T-helper 2 cell treated with Interferon-gamma antibody and Interleukin-4, amounts not matched to agents 5 μg/mL and 100 μg/mL, for 36 hours (primary cell): ENCODE data around the gene CNDP1.
"Not testable (repeated sequence)": the region's sequence is repeated elsewhere in the genome, so short reads cannot be mapped to it uniquely, and the experiment has no call there.

Experiments used
- DNase-seq: peaks from one replicate; pipeline ENCODE4 v3.0.0; 2021; ENCODE audit warnings: low spot score
- H3K27ac Mint-ChIP-seq: one replicate; pipeline ENCODE4 v1.8.0; 2021; ENCODE audit warnings: mild to moderate bottlenecking, mixed read lengths
- H3K27me3 Mint-ChIP-seq: one replicate; pipeline ENCODE4 v1.8.0; 2021; ENCODE audit warnings: low read depth, mixed read lengths
- H3K36me3 Mint-ChIP-seq: one replicate; pipeline ENCODE4 v1.8.0; 2021; ENCODE audit warnings: low read depth, mixed read lengths
- H3K4me1 Mint-ChIP-seq: one replicate; pipeline ENCODE4 v1.8.0; 2021; ENCODE audit warnings: low read depth, mixed read lengths
- H3K4me3 Mint-ChIP-seq: one replicate; pipeline ENCODE4 v1.8.0; 2022; ENCODE audit warnings: mild to moderate bottlenecking, moderate library complexity, mixed read lengths
- H3K9me3 Mint-ChIP-seq: one replicate; pipeline ENCODE4 v1.8.0; 2021; ENCODE audit warnings: mixed read lengths

The CNDP1 gene

DNA sequence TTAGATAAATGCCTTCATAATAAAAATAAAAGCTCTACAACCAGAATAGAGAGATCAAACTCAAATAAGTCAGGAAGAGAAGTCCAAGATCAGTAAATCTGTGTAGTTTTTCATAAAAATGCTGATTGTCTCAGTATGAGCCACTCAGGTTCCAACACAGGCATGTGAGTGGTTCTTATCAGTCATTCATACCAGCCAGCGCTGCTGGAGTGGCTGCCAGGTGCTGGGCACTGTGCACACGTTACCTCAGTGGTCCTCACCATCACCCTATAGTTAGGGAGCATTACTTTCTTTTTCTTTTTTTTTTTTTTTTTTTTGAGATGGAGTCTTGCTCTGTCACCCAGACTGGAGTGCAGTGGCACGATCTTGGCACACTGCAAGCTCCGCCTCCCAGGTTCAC lies 23.8 kb downstream of the CNDP1 start:
- H3K4me3 Mint-ChIP-seq = no peak overlapping the region
- H3K4me1 Mint-ChIP-seq = no peaks in the 10 kb centered on the region
- no peak overlapping the region for H3K27ac Mint-ChIP-seq
- no peak for DNase-seq
- no peaks in the 10 kb centered on the region for H3K9me3 Mint-ChIP-seq
- H3K27me3 Mint-ChIP-seq = peaks cover 2% of the 10 kb centered on the region
- H3K36me3 Mint-ChIP-seq = no peaks in the 10 kb centered on the region

DNA sequence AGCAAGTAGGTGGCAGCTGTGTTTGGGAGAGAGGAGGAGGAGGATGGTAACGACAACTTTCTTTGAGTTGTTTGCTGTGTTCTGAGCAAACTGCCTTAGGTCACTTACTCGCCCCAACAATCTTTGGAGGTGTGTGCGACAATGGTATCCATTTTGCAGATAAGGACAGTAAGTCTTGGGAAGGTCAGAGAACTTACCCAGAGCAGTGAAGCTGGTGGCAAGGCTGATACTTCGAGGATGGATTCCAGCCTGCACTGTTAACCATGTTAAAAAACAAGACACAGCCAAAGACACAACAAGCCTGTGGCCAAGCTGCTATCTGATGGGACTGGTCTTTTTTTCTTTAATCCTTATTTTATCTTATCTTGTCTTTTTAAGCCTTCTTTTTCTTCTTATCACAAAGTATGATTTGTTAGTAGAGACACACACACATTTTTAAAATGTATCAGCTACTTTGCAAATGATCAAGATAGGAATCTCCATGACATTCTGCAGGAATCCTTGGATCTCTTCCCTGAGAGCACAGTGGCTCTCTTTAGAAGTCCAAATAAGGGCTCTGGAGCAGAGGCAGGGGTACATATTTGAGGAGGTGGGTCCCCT lies 27.9 kb downstream of the CNDP1 start:
- H3K36me3 Mint-ChIP-seq = peaks cover 3% of the 10 kb centered on the region
- H3K27me3 Mint-ChIP-seq = no peaks in the 10 kb centered on the region
- H3K4me3 Mint-ChIP-seq = no peak overlapping the region
- no peaks in the 10 kb centered on the region for H3K4me1 Mint-ChIP-seq
- DNase-seq = no peak
- peaks cover 10% of the 10 kb centered on the region for H3K9me3 Mint-ChIP-seq
- no peak overlapping the region for H3K27ac Mint-ChIP-seq

DNA sequence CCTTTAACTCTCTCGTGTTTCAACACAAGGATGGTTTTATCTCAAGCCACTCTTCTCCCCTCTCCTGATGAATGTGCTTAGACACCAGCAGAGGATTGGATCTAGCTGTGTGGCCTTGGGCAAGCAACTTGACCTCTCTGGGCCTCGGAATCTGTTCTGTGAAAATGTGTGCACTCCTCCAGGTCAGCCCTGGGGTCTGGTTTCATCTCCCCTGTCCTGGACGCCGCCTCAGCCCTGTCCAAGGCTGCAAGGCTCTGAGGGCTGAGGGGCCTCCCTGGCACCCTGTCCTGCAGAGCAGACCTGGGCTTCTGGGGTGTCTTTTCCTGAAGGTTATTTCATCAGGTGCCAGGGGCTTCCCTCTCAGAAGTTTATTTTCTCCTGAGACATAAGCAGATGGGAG lies 28.5 kb downstream of the CNDP1 start:
- Mint-ChIP-seq H3K36me3 (peaks cover 4% of the 10 kb centered on the region), H3K4me1 (no peaks in the 10 kb centered on the region), H3K27ac (no peak overlapping the region), H3K27me3 (no peaks in the 10 kb centered on the region), H3K9me3 (peaks cover 14% of the 10 kb centered on the region), H3K4me3 (no peak overlapping the region)
- DNase-seq = no peak

DNA sequence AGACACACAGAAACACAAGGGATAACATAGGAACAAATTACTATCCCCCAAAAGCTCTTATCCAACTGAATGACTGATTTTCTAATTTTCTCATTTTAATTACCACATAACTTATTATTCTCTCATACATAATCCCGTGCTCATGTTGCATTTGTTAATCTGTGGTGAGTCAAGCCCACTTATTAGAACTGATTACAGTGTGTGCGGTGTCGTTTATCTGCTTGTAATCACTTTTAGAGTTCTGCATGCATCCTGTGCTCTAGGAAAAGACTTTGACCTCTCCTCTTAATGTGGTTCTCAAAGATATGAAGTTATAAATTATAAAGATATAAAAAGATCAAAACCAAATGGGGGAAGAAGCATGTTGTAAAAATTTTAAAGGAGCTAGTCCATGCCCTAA lies 29.7 kb downstream of the CNDP1 start:
- Mint-ChIP-seq H3K27ac (no peak overlapping the region), H3K4me1 (no peaks in the 10 kb centered on the region)

DNA sequence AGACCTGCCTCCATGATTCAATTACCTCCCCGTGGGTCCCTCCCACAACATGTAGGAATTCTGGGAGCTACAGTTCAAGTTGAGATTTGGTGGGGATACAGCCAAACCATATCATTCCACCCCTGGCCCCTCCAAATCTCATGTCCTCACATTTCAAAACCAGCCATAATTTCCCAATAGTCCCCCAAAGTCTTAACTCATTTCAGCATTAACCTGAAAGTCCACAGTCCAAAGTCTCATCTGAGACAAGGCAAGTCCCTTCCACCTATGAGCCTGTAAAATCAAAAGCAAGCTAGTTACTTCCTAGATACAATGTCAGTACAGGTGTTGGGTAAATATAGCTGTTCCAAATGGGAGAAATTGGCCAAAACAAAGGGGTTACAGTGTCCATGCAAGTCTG lies 30.9 kb downstream of the CNDP1 start:
- H3K36me3 Mint-ChIP-seq, H3K4me1 Mint-ChIP-seq, DNase-seq, H3K27ac Mint-ChIP-seq, H3K4me3 Mint-ChIP-seq, H3K27me3 Mint-ChIP-seq: not testable (repeated sequence)
- H3K9me3 Mint-ChIP-seq = peaks cover 14% of the 10 kb centered on the region

More for the DNA sequence above, 29.7 kb downstream of the CNDP1 start:
- Mint-ChIP-seq H3K27me3 (peaks cover 5% of the 10 kb centered on the region), H3K4me3 (no peak overlapping the region), H3K36me3 (peaks cover 4% of the 10 kb centered on the region), H3K9me3 (peaks cover 14% of the 10 kb centered on the region)
- DNase-seq = no peak

DNA sequence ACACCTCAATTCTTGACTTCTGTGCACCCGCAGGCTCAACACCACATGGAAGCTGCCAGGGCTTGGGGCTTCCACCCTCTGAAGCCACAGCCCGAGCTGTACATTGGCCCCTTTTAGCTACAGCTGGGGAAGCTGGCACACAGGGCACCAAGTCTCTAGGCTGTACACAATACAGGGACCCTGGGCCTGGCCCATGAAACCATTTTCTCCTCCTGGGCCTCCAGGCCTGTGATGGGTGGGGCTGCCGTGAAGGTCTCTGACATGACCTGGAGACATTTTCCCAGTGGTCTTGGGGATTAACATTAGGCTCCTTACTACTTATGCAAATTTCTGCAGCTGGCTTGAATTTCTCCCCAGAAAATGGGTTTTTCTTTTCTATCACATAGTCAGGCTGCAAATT lies 31.7 kb downstream of the CNDP1 start:
- H3K36me3 Mint-ChIP-seq, H3K27ac Mint-ChIP-seq, DNase-seq, H3K4me1 Mint-ChIP-seq, H3K4me3 Mint-ChIP-seq: not testable (repeated sequence)
- Mint-ChIP-seq H3K9me3 (peaks cover 14% of the 10 kb centered on the region), H3K27me3 (peaks cover 11% of the 10 kb centered on the region)

DNA sequence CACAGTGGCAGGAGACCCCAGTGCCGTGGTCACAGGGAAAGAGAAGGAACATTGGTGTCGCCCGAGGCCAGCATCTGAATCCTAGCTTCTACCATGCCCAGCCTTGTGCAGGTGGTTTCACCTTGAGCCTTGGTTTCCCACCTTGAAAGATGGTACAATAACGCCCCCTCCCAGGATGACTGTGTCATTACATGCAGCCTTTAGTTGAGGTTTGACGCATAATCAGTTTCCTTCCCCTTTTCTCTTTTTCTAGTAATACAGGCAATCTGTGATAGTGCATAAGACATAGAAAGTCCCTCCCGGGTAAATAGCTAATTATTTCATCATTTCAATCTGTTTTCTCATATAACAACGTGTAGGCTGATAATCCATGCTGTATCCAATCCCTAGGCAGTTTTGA lies 33.5 kb downstream of the CNDP1 start:
- H3K9me3 Mint-ChIP-seq = peaks cover 14% of the 10 kb centered on the region
- H3K4me1 Mint-ChIP-seq = no peaks in the 10 kb centered on the region
- H3K27ac Mint-ChIP-seq = no peak overlapping the region

DNA sequence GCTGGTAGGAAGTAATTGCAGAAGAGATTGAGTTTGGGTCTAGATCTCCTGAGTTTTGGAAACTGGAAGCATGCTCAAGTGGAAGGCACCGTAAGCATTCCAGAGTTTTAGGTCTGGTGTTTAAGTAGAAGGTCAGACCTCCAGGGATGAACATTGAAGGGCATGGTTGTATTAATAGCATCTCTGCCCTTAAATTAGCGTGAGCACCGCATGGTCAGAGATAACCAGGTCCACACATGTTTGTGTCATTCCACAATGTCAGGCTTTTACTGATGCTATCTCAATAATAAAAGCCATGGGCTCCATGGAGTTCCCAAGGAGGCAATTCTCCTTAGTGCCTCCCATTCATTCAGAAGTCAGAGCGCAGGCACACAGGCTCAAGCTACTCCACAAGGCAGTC lies 35.1 kb downstream of the CNDP1 start:
- Mint-ChIP-seq H3K4me1 (peaks cover 4% of the 10 kb centered on the region), H3K4me3 (no peak overlapping the region), H3K9me3 (peaks cover 14% of the 10 kb centered on the region), H3K27me3 (peaks cover 11% of the 10 kb centered on the region), H3K36me3 (peaks cover 4% of the 10 kb centered on the region), H3K27ac (no peak overlapping the region)
- DNase-seq = no peak

More for the DNA sequence above, 33.5 kb downstream of the CNDP1 start:
- no peak overlapping the region for H3K4me3 Mint-ChIP-seq
- no peak for DNase-seq
- H3K36me3 Mint-ChIP-seq = peaks cover 4% of the 10 kb centered on the region
- H3K27me3 Mint-ChIP-seq = peaks cover 11% of the 10 kb centered on the region

DNA sequence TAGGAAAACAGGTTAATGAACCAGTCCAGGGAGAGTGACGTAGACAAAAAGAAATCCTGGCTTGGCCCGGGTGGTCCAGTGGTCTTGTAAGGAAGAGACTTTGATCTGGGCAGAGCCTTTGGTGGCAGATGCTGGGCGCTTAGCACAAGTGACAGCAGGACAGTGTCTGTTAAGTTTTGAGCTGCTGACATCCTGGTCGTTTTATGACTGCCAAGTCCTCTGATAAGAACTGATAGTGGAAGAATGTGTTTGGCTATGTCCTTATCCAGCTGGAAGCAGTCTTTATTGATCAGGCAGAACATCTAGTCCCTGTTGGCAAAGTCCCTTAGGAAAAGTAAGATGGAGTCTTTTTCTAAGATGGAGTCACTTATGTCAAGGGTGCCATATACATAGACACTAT lies 36.0 kb downstream of the CNDP1 start:
- peaks cover 14% of the 10 kb centered on the region for H3K9me3 Mint-ChIP-seq
- H3K27ac Mint-ChIP-seq = no peak overlapping the region
- H3K4me1 Mint-ChIP-seq = peaks cover 5% of the 10 kb centered on the region
- H3K4me3 Mint-ChIP-seq = no peak overlapping the region
- H3K36me3 Mint-ChIP-seq = peaks cover 4% of the 10 kb centered on the region
- no peak for DNase-seq
- H3K27me3 Mint-ChIP-seq = peaks cover 11% of the 10 kb centered on the region

DNA sequence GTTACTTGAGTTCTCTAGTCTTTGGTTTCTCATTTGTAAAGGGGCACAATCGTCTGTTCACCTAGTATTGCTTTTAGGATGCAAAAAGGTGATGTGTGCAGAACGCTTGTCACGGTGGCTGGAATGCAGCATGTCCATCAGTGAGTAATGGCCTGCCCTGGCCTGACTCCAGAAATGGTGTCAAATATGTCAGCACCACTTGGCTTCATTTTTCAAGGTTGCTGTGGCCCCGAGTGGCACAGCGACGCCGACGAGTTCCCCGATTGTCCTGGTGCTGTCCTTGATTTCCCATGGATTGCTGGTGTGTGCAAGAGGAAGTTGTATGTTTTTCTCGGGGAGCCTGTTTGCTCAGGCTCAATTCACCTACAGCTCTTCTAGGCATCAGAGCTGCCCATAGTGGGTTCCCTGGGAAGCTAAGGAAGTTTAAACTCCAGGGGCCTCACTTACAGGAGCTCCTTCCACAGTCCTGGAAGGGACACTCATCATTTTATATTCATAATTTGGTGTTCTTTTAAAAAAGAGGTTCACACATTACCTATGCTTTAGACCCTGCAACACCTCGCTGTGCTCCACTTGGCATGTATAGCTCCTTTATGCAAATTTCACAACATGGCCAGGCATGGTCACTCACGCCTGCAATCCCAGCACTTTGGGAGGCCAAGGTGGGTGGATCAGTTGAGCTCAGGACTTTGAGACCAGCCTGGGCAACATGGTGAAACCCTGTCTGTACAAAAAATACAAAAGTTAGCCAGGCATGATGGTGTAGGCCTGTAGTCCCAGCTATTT lies 37.8 kb downstream of the CNDP1 start:
- peaks cover 11% of the 10 kb centered on the region for H3K27me3 Mint-ChIP-seq
- peaks cover 1% of the 10 kb centered on the region for H3K36me3 Mint-ChIP-seq
- peaks cover 5% of the 10 kb centered on the region for H3K4me1 Mint-ChIP-seq
- H3K9me3 Mint-ChIP-seq = peaks cover 6% of the 10 kb centered on the region
- DNase-seq = no peak
- H3K27ac Mint-ChIP-seq = no peak overlapping the region
- H3K4me3 Mint-ChIP-seq = no peak overlapping the region

DNA sequence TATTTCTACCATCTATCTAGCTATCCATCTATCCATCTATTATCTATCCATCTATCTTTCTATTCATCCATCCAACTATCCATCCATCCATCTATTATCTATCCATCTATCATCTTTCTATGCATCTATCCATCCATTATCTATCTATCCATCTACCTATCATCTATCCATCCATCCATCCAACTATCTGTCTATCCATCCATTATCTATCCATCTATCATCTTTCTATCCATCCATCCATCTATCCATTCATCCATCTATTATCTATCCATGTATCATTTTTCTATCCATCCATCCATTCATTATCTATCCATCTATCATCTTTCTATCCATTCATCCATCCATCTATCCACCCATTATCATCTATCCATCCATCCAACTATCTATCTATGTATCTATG lies 38.8 kb downstream of the CNDP1 start:
- no peak for DNase-seq
- Mint-ChIP-seq H3K36me3 (no peaks in the 10 kb centered on the region), H3K9me3 (no peaks in the 10 kb centered on the region), H3K27me3 (peaks cover 13% of the 10 kb centered on the region), H3K4me3 (no peak overlapping the region), H3K27ac (no peak overlapping the region), H3K4me1 (peaks cover 5% of the 10 kb centered on the region)

DNA sequence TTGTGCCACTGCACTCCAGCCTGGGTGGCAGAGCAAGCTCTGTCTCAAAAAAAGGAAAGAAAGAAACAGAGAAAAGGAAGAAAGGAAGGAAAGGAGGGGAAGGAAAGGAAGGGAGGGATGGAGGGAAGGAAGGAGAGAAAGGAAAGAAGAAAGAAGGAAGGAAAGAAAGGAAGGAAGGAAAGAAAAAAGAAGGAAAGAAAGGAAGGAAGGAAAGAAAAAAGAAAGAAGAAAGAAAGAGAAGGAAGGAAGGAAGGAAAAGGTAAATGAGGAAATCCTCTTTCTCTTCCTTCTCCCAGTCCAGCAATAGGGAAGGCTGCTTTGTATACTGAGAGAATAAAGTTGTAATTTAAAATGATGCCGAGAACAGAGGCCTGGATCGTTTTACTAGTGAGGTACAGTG lies 40.6 kb downstream of the CNDP1 start:
- Mint-ChIP-seq H3K9me3 (no peaks in the 10 kb centered on the region), H3K4me1 (peaks cover 5% of the 10 kb centered on the region), H3K36me3 (no peaks in the 10 kb centered on the region), H3K4me3 (no peak overlapping the region), H3K27me3 (peaks cover 12% of the 10 kb centered on the region), H3K27ac (no peak overlapping the region)
- DNase-seq = no peak

DNA sequence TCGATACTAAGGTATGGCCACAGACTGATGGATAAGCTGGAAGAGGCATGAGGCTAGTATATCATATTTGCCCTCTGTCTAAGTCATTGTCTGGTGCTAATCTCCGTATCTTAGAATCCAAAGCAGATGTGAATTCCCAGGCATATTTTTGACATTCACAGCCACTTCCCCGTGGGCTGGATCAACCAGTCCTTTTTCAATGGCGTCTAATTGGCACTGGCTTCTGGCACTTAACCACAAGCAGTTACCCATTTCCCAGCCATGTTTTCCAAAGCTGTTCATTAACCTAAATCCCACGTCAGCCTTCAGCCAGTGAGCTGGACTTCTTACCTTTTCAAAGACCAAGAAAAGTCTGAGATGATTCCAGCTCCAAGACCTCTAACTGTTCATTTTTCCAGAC lies 42.7 kb downstream of the CNDP1 start:
- DNase-seq = no peak
- H3K27ac Mint-ChIP-seq = no peak overlapping the region
- peaks cover 5% of the 10 kb centered on the region for H3K4me1 Mint-ChIP-seq
- H3K9me3 Mint-ChIP-seq = no peaks in the 10 kb centered on the region
- H3K27me3 Mint-ChIP-seq = peaks cover 9% of the 10 kb centered on the region
- H3K4me3 Mint-ChIP-seq = no peak overlapping the region
- H3K36me3 Mint-ChIP-seq = no peaks in the 10 kb centered on the region

DNA sequence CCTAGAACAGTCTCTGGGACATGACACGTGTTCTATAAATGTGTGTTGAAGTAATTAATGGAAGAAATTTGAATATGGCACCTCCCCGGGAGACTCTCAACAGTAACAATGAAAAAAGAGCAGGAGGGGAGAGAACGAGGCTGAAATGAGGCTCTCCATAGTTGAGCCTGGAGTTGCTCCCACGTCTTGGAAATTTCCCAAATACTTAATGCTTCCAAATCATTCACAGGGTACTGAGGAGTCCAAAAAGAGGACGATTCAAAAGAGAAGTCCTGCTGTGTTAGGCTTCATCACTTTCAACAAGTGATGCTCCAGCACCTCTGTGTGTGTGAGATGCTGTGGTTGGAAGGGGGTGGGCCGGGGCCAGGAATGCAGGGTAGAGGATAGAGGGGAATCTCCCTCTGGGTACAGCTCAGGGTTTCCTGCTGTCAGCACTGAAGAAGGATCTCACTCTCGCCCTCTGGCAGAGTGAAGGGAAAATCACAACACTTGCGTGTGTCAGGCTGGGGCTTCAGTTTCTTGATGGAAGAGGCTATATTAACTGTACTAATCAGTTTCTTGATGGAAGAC lies 45.3 kb downstream of the CNDP1 start:
- Mint-ChIP-seq H3K27ac (no peak overlapping the region), H3K4me3 (no peak overlapping the region), H3K9me3 (no peaks in the 10 kb centered on the region), H3K27me3 (peaks cover 12% of the 10 kb centered on the region), H3K36me3 (no peaks in the 10 kb centered on the region), H3K4me1 (no peaks in the 10 kb centered on the region)
- DNase-seq = no peak
